HG03045 (cell line): ENCODE measurements around the gene EGFLAM.
A peak's percentile ranks its signal among the peaks of the same experiment; 100 is the strongest.
"Not testable (repeated sequence)": the region's sequence is repeated elsewhere in the genome, so short reads cannot be mapped to it uniquely, and the experiment has no call there.

Experiments used
- ATAC-seq: cut with Tn5 transposase; IDR thresholded peaks from one replicate; pipeline ENCODE4 v1.9.1; 2021; ENCODE audit warnings: mild to moderate bottlenecking, moderate library complexity; ENCODE audit not compliant: unreplicated experiment

EGFLAM gene

DNA sequence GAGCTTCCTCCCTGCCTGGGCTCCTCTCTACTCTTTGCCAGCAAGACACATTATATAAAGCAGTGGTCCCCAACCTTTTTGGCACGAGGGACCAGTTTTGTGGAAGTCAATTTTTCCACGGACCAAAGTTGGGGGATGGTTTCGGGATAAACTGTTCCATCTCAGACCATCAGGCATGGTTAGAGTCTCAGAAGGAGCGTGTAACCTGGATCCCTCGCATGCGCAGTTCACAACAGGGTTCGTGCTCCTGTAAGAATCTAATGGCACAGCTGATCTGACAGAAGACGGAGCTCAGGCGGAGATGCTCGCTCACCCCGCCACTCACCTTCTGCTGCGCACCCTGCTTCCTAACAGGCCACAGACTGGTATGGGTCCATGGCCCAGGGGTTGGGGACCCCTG, 155.3 kb downstream of the EGFLAM start:
- ATAC-seq: no peak

DNA sequence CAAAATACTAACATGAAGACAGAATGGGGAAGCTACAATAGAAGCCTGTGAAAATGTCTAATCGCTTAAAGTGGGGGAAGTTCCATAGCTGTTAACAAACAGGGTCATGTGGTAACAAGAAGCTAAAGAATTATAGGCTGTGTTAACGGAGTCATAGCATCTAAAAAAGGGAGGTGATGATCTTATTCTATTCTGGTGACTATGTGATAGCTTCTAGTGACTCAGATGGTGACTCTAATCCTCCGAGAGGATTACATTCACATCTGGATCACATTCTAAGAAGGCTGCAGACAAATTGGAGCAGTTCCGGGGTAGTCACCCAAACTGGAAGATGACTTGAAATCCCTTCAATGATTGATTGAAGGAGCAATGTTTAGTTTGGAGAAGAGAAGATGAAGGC, 156.0 kb downstream of the EGFLAM start:
- no peak for ATAC-seq

GRCh38 chr5:38415772-38416171, 157.4 kb downstream of the EGFLAM start:
- ATAC-seq: not testable (repeated sequence)

DNA sequence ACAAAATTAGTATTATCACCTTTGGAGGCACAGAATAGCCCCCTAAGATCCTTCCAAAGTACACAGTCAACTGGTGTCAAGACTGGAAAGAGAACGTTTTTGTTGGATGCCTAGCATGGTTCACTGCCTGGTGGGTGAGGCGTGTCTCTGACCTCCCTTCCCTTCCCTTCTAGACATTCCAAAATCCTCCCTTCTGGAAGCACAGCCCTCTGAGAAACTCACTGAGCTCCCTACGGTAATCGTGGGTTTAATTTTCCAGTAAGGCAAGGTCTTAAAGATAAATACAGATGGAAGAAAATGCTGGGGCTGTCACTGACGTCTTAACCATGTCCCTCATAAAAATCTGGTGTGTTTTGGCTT, 159.3 kb downstream of the EGFLAM start:
- ATAC-seq: no peak

DNA sequence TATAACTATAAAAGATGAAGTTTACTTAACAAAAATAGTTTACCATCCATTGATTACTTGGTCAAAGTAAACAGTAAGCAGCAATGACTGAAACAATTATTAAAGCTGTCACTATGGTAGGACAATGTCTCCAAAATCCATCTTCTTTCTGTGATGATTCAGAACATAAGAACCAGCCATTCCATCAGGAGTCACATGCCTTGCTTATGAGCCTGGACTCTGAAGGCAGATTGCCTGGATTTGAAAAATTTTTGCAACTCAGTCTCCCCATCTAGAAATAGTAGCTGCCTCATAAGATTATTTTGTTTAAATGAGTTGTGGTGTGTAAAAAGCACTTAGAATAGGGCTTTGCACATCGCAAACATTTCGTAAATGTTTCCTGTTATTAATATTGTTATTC, 161.9 kb downstream of the EGFLAM start:
- ATAC-seq: no peak

DNA sequence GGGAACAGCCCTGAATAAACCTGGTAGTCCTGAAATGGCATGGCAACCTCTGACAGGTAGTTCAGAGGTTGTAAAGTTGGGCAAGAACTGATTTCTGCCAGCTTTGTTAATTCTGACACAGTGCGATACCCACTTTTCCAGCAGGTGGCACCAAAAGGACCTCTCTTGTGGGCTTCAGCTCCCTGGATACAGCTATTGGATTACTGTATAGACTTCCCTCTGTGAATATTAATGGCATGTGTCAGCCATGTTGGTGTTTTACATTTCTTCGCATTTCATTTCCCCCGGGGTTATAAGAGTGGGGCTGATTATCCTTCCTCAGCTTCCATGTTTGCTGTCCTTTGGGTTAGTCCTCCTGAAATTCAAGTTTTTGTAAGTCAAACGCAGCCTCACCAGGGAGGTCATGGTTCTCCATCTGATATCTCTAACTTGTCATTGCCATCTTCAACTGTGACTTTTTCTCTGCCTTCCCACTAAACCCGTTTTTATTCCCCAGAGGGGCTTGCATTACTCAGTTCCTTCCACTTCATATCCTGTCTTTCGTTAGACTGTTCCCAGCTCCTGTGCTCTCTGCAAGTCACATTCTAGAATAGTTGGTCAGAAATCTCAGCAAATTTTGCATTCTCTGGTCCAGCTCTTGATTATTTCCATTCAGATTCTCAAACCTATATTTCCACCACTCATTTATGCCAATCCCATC, 162.5 kb downstream of the EGFLAM start:
- no peak for ATAC-seq

DNA sequence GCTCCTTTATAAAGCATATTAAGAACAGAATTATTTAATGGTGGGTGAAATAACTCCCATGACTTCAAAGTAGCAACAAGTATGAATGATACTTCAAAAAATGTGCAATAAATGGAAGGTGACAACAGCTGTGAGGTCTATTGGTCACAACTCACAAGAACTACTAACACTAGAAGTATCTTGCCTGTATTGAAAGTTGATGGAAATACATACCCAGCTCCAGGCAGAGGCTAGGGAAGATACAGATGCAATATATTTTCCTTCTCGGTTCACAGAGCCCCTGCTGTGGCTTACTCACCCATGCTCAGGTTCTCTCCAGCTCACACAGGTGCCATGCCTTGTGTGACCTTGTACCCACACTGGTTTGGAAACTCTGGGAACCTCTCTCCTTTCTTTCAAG, 164.3 kb downstream of the EGFLAM start:
- no peak for ATAC-seq

- no peak for ATAC-seq
Observed at GRCh38 chr5:38423276-38424147, 165.2 kb downstream of the EGFLAM start.

GRCh38 chr5:38424148-38425060, 166.0 kb downstream of the EGFLAM start:
- ATAC-seq: no peak

DNA sequence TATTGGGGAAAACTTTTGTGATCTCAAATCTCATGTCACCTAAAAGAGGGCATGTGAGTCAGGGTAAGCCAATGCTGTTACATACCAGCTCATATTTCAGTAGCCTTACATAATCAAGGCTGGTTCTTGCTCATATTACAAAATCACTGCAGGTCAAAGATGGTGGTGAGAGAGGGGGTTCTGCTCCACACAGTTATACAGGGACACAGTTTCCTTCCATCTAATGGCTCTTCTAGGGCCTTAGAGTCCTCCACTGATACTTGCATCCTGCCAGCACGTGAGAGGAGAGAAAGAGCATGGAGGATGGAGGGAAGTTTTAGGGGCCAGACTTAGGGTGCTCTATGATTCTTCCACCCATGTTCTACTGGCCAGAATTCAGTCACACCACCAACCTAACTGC, 168.1 kb downstream of the EGFLAM start:
- ATAC-seq: no peak

GRCh38 chr5:38426986-38427950, 168.9 kb downstream of the EGFLAM start:
- no peak for ATAC-seq

- ATAC-seq: no peak
Observed at GRCh38 chr5:38431242-38431853, 173.0 kb downstream of the EGFLAM start.

DNA sequence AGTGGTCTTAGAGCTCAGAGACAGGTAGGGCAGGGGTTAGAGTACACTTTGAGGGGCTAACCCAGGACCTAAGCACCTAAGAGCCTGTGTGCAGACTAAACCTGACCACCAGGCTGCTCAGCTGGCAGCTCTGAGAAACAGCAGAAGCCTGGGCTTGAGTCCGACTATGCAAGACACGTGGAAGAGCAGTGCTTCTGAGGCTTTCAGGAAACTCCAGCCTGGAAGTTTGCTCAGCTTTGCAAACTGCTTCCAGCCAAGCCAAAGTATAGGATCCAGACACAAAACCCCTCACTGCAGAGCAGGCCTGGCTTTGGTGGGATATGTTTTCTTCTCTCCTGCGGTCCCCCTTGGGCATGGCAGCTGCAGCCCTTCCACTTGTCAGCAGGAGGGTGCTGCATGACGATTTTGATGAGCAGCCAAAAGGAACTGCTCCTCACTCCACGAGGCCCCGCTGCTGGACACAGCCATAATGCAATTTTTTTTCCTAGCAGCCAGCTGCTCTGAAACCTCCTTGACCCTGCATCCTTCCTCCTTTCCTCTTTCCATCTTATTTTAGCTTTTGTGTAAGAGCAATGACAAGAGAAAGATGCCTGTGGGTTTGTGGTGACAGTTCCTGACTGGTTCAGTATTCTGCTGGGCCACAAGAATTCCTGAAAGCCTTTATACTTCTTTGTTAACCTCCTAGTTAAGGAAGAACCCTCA, 175.0 kb downstream of the EGFLAM start:
- no peak for ATAC-seq

GRCh38 chr5:38434966-38435705, 176.8 kb downstream of the EGFLAM start:
- no peak for ATAC-seq

- no peak for ATAC-seq
Observed at GRCh38 chr5:38438757-38439156, 180.4 kb downstream of the EGFLAM start.

- peak; percentile 98 for ATAC-seq
Observed at GRCh38 chr5:38441453-38442246, 183.3 kb downstream of the EGFLAM start.

- ATAC-seq: no peak
Observed at GRCh38 chr5:38442247-38442573, 183.9 kb downstream of the EGFLAM start.

DNA sequence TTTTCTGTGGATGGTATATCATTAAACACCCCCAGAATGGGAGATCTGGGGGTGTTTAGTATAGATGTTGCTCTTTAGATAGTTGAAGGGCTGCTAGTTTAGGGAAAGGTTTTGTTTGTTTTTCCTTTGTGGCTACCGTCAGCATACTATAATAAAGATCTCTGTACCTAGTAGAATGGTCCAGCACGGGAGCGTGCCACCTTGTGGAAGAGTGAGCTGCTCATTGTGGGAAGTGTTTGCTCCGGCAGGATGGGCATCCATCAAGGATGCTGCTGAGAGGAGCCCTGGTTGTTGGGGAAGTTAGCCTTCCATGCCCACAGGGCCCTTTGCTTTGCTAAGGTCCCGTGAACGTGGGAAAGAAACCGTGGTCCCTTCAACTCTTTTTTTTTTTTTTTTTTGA, 185.0 kb downstream of the EGFLAM start:
- ATAC-seq: no peak
